Body of pancreas (tissue), 4 donors: ENCODE results near the gene LNPK. TPM values are rescaled to one million over a fixed set of nuclear protein-coding genes. Genes with fewer than 3 reads are reported as not detected.

Source experiments
- ATAC-seq: fragments of 150-250 bp; one replicate; pipeline ENCODE4 v1.9.1; 2016
- DNase-seq, 4 donors: peaks; one replicate each; pipeline ENCODE4 v3.0.0-alpha.2; 2019
- H3K27ac ChIP-seq, 4 donors: fragments of 200-600 bp; sonication (generic); 1 replicate in 3 of 4; 2 replicates in 1 of 4; pipeline versions ENCODE4 v1.5.1 to v1.6.1; 2016 to 2019; ENCODE audit warnings: mild to moderate bottlenecking in 1 of 4, mixed read lengths in 1 of 4, moderate library complexity in 1 of 4
- H3K27me3 ChIP-seq, 2 donors: fragments of 200-600 bp; sonication (generic); one replicate each; pipeline ENCODE4 v1.6.0; 2016; ENCODE audit warnings: mild to moderate bottlenecking in 1 of 2
- H3K36me3 ChIP-seq, 2 donors: fragments of 200-600 bp; sonication (generic); replicated peaks in 1 of 2; 2 replicates each; pipeline ENCODE4 v1.5.1; 2016; ENCODE audit warnings: low read depth in 2 of 2; ENCODE audit not compliant: insufficient read depth in 1 of 2
- H3K4me1 ChIP-seq: fragments of 200-600 bp; sonication (generic); one replicate; pipeline ENCODE4 v1.6.0; 2016
- H3K4me3 ChIP-seq, 2 donors: fragments of 200-600 bp; sonication (generic); 1 replicate in 1 of 2; 2 replicates in 1 of 2; pipeline ENCODE4 v1.5.1; 2016 to 2019
- H3K9me3 ChIP-seq, 3 donors: fragments of 200-600 bp; sonication (generic); 1 replicate in 2 of 3; 2 replicates in 1 of 3; pipeline ENCODE4 v1.5.1; 2016
- POLR2A ChIP-seq, 3 donors: fragments of 450-650 bp; IDR thresholded peaks; one replicate each; pipeline ENCODE4 v1.6.1; 2016; ENCODE audit warnings: antibody characterized with exemption in 3 of 3, mild to moderate bottlenecking in 2 of 3
- WGBS, 2 donors: methylation state at CpG; one replicate each; pipeline ENCODE4 v1.1.5; 2017; 5-methylcytosine and 5-hydroxymethylcytosine counted together
- intact Hi-C: fragments of 100-400 bp; cut with DNase I; formaldehyde crosslinking; loops from one replicate; pipeline ENCODE4 v1.15.1; 2023
- total RNA-seq, 2 donors: library from RNA; depleted of rRNA; stranded (reverse); fragments of >200 nt; gene quantifications; one replicate each; pipeline ENCODE4 v1.1.0, GENCODE V29; 2016
- TF ChIP-seq, protein P1 (sequence below), 7 experiments: fragments of 450-650 bp in 4 of 7; fragments of 200-600 bp in 3 of 7; sonication (generic) in 3 of 7; IDR thresholded peaks; one replicate each; pipeline ENCODE4 v1.5.1; 2016 to 2019; ENCODE audit warnings: antibody characterized with exemption in 7 of 7

LNPK gene
- 10 to 100 TPM in 1 of 2 donors, 1 to 10 TPM in 1; 6.6 to 10.6 TPM for total RNA-seq

DNA sequence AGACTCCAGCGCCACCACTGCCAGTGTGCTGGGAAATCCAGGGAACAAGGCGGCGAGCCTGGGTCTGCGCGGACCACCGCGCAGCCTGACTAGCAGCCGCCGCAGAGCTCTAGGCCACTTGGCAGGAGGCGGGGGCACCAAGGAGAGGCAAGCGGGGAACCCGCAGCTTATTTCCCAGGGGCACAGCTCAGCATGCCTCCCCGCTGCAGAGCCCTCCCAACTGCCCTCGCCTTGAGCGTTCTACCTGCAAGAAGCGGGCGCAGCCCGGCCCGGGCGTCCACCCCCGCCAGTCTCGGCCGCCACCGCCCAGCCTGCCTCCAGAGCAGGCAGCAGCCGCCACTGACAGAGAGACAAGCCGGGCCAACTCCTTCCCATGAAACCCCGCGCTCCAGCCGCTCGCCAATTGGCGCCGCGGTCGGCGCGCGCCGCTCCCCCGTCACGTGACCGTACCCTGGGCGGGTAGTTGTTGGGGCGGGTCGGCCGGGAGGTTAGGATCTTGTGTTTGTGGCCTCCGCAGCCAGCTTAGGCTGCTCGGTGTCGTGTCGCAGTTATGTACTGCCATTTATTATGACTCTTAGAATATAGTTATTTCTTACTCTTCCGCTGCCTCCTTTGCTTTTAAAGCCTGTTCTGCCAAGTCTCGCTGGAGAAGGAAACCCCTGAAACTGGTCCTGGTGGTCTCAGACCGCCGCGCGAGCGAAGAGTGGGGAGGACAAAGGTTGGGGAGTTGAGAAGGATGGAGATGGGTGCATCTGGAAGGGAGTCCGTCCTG is at the start of gene LNPK:
LNPK (minus strand) TSS at position 352 of the 772 bp plus-strand sequence. CDS start 6,683 bp downstream, outside the sequence.
- ATAC-seq (peak; percentile 95), DNase-seq (peak; percentile 93 to 94 (median 94))
- intact Hi-C loops, result no loop called here
- peaks cover 24% of the 10 kb centered on the region for H3K4me1 ChIP-seq
- H3K9me3 ChIP-seq, result no peaks in the 10 kb centered on the region
- H3K36me3 ChIP-seq, result no peaks in the 10 kb centered on the region
- H3K27ac ChIP-seq, result peak within 1 kb of the TSS; percentile 29 to 91 (median 82)
- peak; percentile 84 to 93 (median 92) for TF ChIP-seq POLR2A (IDR thresholded peaks at IDR 0.05)
- TF ChIP-seq, protein P1, sequence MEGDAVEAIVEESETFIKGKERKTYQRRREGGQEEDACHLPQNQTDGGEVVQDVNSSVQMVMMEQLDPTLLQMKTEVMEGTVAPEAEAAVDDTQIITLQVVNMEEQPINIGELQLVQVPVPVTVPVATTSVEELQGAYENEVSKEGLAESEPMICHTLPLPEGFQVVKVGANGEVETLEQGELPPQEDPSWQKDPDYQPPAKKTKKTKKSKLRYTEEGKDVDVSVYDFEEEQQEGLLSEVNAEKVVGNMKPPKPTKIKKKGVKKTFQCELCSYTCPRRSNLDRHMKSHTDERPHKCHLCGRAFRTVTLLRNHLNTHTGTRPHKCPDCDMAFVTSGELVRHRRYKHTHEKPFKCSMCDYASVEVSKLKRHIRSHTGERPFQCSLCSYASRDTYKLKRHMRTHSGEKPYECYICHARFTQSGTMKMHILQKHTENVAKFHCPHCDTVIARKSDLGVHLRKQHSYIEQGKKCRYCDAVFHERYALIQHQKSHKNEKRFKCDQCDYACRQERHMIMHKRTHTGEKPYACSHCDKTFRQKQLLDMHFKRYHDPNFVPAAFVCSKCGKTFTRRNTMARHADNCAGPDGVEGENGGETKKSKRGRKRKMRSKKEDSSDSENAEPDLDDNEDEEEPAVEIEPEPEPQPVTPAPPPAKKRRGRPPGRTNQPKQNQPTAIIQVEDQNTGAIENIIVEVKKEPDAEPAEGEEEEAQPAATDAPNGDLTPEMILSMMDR (IDR thresholded peaks at IDR 0.05), result no peak
- 1% methylated on average over 34 to 57 of the region's 57 CpGs for WGBS, 2 donors
- no peaks in the 10 kb centered on the region for H3K27me3 ChIP-seq
- H3K4me3 ChIP-seq, result peak within 1 kb of the TSS; percentile 49 to 81

GRCh38 chr2:176039375-176039774 is 37.3 kb upstream of the LNPK start:
- no peaks in the 10 kb centered on the region for H3K4me1 ChIP-seq
- ATAC-seq (no peak), DNase-seq (no peak)
- H3K36me3 ChIP-seq, result no peaks in the 10 kb centered on the region
- H3K9me3 ChIP-seq, result no peaks in the 10 kb centered on the region
- H3K27me3 ChIP-seq, result no peaks in the 10 kb centered on the region
- TF ChIP-seq, protein P1 (IDR thresholded peaks at IDR 0.05), result no peak
- no peak for TF ChIP-seq POLR2A (IDR thresholded peaks at IDR 0.05)
- intact Hi-C loops, result no loop called here
- no peak overlapping the region for H3K27ac ChIP-seq
- H3K4me3 ChIP-seq, result no peak overlapping the region
- 32 to 40% methylated on average over 3 of the region's 3 CpGs for WGBS, 2 donors

DNA sequence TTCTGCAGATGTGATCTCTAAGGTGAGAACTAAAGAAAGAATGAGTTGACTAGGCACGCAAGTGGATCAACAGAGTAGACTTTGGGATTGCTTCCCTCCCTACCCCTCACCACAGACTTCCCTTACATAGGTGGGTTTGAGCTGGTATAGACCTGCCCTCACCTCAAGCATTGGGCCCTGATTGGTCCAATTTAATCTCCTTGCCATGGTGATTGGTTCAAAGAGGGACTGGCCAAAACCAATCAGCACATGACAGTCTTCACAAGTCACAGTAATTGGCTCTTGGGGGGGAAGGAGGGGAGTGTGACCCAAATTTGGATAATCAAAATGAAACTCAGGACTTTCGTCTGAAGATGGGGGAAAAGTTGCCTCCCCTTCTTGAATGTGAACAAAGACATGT is 36.6 kb upstream of the LNPK start:
- no peaks in the 10 kb centered on the region for H3K9me3 ChIP-seq
- H3K4me3 ChIP-seq, result no peak overlapping the region
- ATAC-seq (no peak), DNase-seq (no peak)
- no peaks in the 10 kb centered on the region for H3K36me3 ChIP-seq
- intact Hi-C loops, result no loop called here
- TF ChIP-seq, protein P1 (IDR thresholded peaks at IDR 0.05), result no peak
- TF ChIP-seq POLR2A (IDR thresholded peaks at IDR 0.05), result no peak
- no peak overlapping the region for H3K27ac ChIP-seq
- no peaks in the 10 kb centered on the region for H3K4me1 ChIP-seq
- WGBS, 2 donors, result 59 to 61% methylated on average over 2 of the region's 2 CpGs
- H3K27me3 ChIP-seq, result no peaks in the 10 kb centered on the region

GRCh38 chr2:176035013-176035691 is 33.1 kb upstream of the LNPK start:
- no peaks in the 10 kb centered on the region for H3K4me1 ChIP-seq
- TF ChIP-seq, protein P1 (IDR thresholded peaks at IDR 0.05), result no peak
- TF ChIP-seq POLR2A (IDR thresholded peaks at IDR 0.05), result no peak
- 58 to 66% methylated on average over 6 of the region's 6 CpGs for WGBS, 2 donors
- no peak overlapping the region for H3K4me3 ChIP-seq
- H3K27me3 ChIP-seq, result no peaks in the 10 kb centered on the region
- ATAC-seq (no peak), DNase-seq (no peak)
- no peaks in the 10 kb centered on the region for H3K36me3 ChIP-seq
- no peaks in the 10 kb centered on the region for H3K9me3 ChIP-seq
- no peak overlapping the region for H3K27ac ChIP-seq
- intact Hi-C loops, result no loop called here
